NCI-H460 (cell line): ENCODE data around the gene SGMS1. TPM values are rescaled to one million over a fixed set of nuclear protein-coding genes. Genes with fewer than 3 reads are reported as not detected.
A peak's percentile ranks its signal among the peaks of the same experiment; 100 is the strongest.

Experiments used
- DNase-seq: peaks from one replicate; pipeline ENCODE4 v3.0.0-alpha.2; 2016; ENCODE audit warnings: low read depth; ENCODE audit errors: extremely low read depth
- total RNA-seq: library from RNA; depleted of rRNA; stranded (reverse); fragments of >200 nt; shearing (Covaris generic); gene quantifications from 2 replicates; pipeline ENCODE4 v1.2.3, GENCODE V29; 2014

SGMS1 gene
- total RNA-seq, 1 experiment from 2014 or later: 58.7 TPM

GRCh38 chr10:50613726-50614443 lies 9.9 kb downstream of the SGMS1 start:
- DNase-seq: no peak

GRCh38 chr10:50613150-50613549 lies 10.6 kb downstream of the SGMS1 start:
- no peak for DNase-seq

GRCh38 chr10:50610368-50610767 lies 13.4 kb downstream of the SGMS1 start:
- DNase-seq: no peak

GRCh38 chr10:50607356-50607925 lies 16.3 kb downstream of the SGMS1 start:
- DNase-seq: no peak

- DNase-seq: no peak
These were observed 17.8 kb downstream of the SGMS1 start for GRCh38 chr10:50605951-50606270.

GRCh38 chr10:50605269-50605950 lies 18.3 kb downstream of the SGMS1 start:
- DNase-seq: no peak

GRCh38 chr10:50604809-50605208 lies 18.9 kb downstream of the SGMS1 start:
- no peak for DNase-seq

- DNase-seq: no peak
These were observed 19.6 kb downstream of the SGMS1 start for GRCh38 chr10:50604049-50604640.

- no peak for DNase-seq
These were observed 20.5 kb downstream of the SGMS1 start for GRCh38 chr10:50603151-50603850.

GRCh38 chr10:50601974-50602373 lies 21.8 kb downstream of the SGMS1 start:
- no peak for DNase-seq

- no peak for DNase-seq
These were observed 22.8 kb downstream of the SGMS1 start for GRCh38 chr10:50600831-50601477.

- DNase-seq: no peak
These were observed 23.5 kb downstream of the SGMS1 start for GRCh38 chr10:50600286-50600685.

- DNase-seq: no peak
These were observed 26.9 kb downstream of the SGMS1 start for GRCh38 chr10:50596897-50597296.

GRCh38 chr10:50596456-50596855 lies 27.3 kb downstream of the SGMS1 start:
- DNase-seq: no peak

- DNase-seq: no peak
These were observed 28.0 kb downstream of the SGMS1 start for GRCh38 chr10:50595785-50596184.

- DNase-seq: peak; percentile 70
These were observed 30.0 kb downstream of the SGMS1 start for GRCh38 chr10:50593523-50594376.

GRCh38 chr10:50592961-50593418 lies 30.8 kb downstream of the SGMS1 start:
- no peak for DNase-seq

GRCh38 chr10:50590935-50591334 lies 32.8 kb downstream of the SGMS1 start:
- DNase-seq: no peak

GRCh38 chr10:50586740-50587088 lies 37.0 kb downstream of the SGMS1 start:
- no peak for DNase-seq
